ENCODE results near the gene KRT77.

GRCh38 chr12:52688481-52688880 lies 14.8 kb downstream of the KRT77 start:
- TF ChIP-seq CTCF (conservative IDR thresholded peaks at IDR 0.05), result no peak
- TF ChIP-seq ZFX (IDR thresholded peaks at IDR 0.05), result no peak
